ENCODE measurements around the gene XPC.
"Not testable (repeated sequence)": the region's sequence is repeated elsewhere in the genome, so short reads cannot be mapped to it uniquely, and the experiment has no call there.

The XPC gene

GRCh38 chr3:14133188-14133800 is 45.1 kb downstream of the XPC start:
- DNase-seq (ENCODE audit: low spot score), result no peak

GRCh38 chr3:14132689-14133088 is 45.7 kb downstream of the XPC start:
- DNase-seq (ENCODE audit: low spot score), result no peak

GRCh38 chr3:14132120-14132519 is 46.3 kb downstream of the XPC start:
- no peak for DNase-seq (ENCODE audit: low spot score)

GRCh38 chr3:14131134-14131533 is 47.3 kb downstream of the XPC start:
- DNase-seq (ENCODE audit: low spot score), result no peak

- no peak for DNase-seq (ENCODE audit: low spot score)
These were observed 47.7 kb downstream of the XPC start for GRCh38 chr3:14130707-14131106.

- DNase-seq (ENCODE audit: low spot score), result no peak
These were observed 48.2 kb downstream of the XPC start for GRCh38 chr3:14130230-14130629.

- no peak for DNase-seq (ENCODE audit: low spot score)
These were observed 49.1 kb downstream of the XPC start for GRCh38 chr3:14129296-14129695.

- no peak for DNase-seq (ENCODE audit: low spot score)
These were observed 49.7 kb downstream of the XPC start for GRCh38 chr3:14128724-14129123.

- no peak for DNase-seq (ENCODE audit: low spot score)
These were observed 50.8 kb downstream of the XPC start for GRCh38 chr3:14127516-14128161.

- DNase-seq (ENCODE audit: low spot score), result no peak
These were observed 51.4 kb downstream of the XPC start for GRCh38 chr3:14126887-14127505.

- no peak for DNase-seq (ENCODE audit: low spot score)
These were observed 52.1 kb downstream of the XPC start for GRCh38 chr3:14126017-14126886.

GRCh38 chr3:14125193-14126016 is 53.0 kb downstream of the XPC start:
- DNase-seq (ENCODE audit: low spot score), result peak; percentile 82

- DNase-seq (ENCODE audit: low spot score), result peak; percentile 99
These were observed 53.7 kb downstream of the XPC start, which contains the start of the genes CHCHD4 and TMEM43 for GRCh38 chr3:14124615-14125192. TSS of gene CHCHD4 (minus strand) at chr3:14124870. CDS start at chr3:14124676, 194 bp downstream. TSS of gene TMEM43 (plus strand) at chr3:14125052. CDS start at chr3:14125194, 142 bp downstream.

GRCh38 chr3:14124223-14124614 is 54.2 kb downstream of the XPC start:
- peak; percentile 69 for DNase-seq (ENCODE audit: low spot score)

- no peak for DNase-seq (ENCODE audit: low spot score)
These were observed 54.8 kb downstream of the XPC start for GRCh38 chr3:14123308-14124222.

- no peak for DNase-seq (ENCODE audit: low spot score)
These were observed 56.1 kb downstream of the XPC start for GRCh38 chr3:14122301-14122700.

- no peak for DNase-seq (ENCODE audit: low spot score)
These were observed 56.5 kb downstream of the XPC start for GRCh38 chr3:14121859-14122258.

- DNase-seq (ENCODE audit: low spot score), result not testable (repeated sequence)
These were observed 57.4 kb downstream of the XPC start for GRCh38 chr3:14120921-14121448.

GRCh38 chr3:14120111-14120920 is 58.1 kb downstream of the XPC start:
- no peak for DNase-seq (ENCODE audit: low spot score)

All from CD4-positive, alpha-beta T cell treated with Interleukin-2 at 100 ng/mL for 4 hours (primary cell).